ENCODE results near the gene DNER. TPM values are rescaled to one million over a fixed set of nuclear protein-coding genes. Genes with fewer than 3 reads are reported as not detected.
A peak's percentile ranks its signal among the peaks of the same experiment; 100 is the strongest.

DNER gene
- total RNA-seq, 2 donors from 2014 or later = 0.27 to 3.3 TPM

DNA sequence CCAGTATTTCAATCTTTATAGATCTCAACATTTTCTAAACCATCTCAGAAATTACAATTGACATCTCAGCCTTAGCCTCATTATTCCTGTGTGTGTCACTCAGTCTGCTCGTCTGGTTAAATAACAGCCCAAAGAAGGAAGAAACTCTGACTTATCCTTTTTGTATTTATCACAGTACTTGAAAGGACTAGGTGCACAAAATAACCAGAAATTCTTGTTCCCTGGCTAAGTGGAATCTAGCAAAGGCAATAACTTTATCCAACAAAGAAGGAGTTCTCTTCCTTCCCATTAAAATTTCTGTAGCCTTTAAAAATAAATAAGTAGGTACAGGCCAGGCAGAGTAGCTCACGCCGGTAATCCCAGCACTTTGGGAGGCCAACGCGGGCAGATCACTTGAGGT lies 303.4 kb downstream of the DNER start:
- peaks cover 41 to 95% of the 10 kb centered on the region in 2 donors for H3K4me1 ChIP-seq (ENCODE audit: control insufficient read depth in 1 of 2, low read depth in 2 of 2)
- ATAC-seq (ENCODE audit: insufficient number of reproducible peaks, low FRiP score, low read depth) (no peak), DNase-seq (ENCODE audit: low spot score) (no peak)
- H3K9me3 ChIP-seq = no peaks in the 10 kb centered on the region
- peak overlapping the region; percentile 83 to 84 for H3K27ac ChIP-seq
- H3K4me3 ChIP-seq = no peak overlapping the region
- TF ChIP-seq, protein P1, sequence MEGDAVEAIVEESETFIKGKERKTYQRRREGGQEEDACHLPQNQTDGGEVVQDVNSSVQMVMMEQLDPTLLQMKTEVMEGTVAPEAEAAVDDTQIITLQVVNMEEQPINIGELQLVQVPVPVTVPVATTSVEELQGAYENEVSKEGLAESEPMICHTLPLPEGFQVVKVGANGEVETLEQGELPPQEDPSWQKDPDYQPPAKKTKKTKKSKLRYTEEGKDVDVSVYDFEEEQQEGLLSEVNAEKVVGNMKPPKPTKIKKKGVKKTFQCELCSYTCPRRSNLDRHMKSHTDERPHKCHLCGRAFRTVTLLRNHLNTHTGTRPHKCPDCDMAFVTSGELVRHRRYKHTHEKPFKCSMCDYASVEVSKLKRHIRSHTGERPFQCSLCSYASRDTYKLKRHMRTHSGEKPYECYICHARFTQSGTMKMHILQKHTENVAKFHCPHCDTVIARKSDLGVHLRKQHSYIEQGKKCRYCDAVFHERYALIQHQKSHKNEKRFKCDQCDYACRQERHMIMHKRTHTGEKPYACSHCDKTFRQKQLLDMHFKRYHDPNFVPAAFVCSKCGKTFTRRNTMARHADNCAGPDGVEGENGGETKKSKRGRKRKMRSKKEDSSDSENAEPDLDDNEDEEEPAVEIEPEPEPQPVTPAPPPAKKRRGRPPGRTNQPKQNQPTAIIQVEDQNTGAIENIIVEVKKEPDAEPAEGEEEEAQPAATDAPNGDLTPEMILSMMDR (IDR thresholded peaks at IDR 0.05) = no peak
- no peaks in the 10 kb centered on the region for H3K36me3 ChIP-seq
- no peaks in the 10 kb centered on the region for H3K27me3 ChIP-seq (replicated peaks; ENCODE audit: insufficient read depth)

DNA sequence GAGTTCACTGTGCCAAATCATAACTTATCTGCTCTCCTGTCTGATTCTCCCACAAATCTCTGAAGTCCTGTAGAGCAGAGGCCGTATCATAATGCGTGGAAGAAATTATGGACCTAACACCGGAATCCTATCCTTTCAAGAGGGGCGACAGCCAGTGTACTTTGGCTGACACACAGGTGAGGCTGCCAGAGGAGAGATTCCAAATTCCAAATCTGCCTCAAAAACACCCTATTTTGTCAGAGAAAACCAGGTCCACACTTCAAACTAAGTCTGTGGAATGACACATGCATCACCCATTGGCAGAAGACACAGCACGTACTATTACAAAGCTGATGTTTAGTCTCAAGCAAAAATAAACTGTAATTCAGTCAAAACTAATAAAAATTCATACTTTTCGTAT lies 304.1 kb downstream of the DNER start:
- ATAC-seq (ENCODE audit: insufficient number of reproducible peaks, low FRiP score, low read depth) = no peak
- no peak for DNase-seq (ENCODE audit: low spot score)
- Histone ChIP-seq H3K27me3 (replicated peaks; ENCODE audit: insufficient read depth) (no peaks in the 10 kb centered on the region), H3K9me3 (no peaks in the 10 kb centered on the region), H3K4me1 (ENCODE audit: control insufficient read depth in 1 of 2, low read depth in 2 of 2) (peaks cover 37 to 92% of the 10 kb centered on the region in 2 donors), H3K4me3 (peak overlapping the region; percentile 41), H3K36me3 (no peaks in the 10 kb centered on the region), H3K27ac (peak overlapping the region; percentile 83 to 84)
- TF ChIP-seq, protein P1 (IDR thresholded peaks at IDR 0.05) = no peak

DNA sequence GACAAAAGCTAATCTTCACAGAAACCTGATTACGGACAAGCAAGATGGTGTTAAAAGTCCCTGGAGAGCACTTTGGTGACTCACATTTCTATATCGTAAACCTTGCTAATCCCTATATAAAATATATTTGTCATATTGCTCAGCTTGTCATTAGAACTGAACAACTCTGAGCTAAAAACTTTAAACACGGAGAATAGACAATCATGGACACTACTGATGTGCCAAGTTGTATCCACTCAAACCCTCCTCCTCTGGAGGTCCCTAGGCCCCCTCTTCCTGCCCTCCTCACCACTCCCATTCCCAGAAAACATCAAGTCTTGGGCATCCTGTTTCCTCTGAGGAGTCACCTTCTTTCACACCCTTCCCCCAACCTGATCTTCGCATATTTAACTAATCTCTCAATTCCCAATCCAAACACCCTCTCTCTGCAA lies 304.6 kb downstream of the DNER start:
- Histone ChIP-seq H3K27me3 (replicated peaks; ENCODE audit: insufficient read depth) (no peaks in the 10 kb centered on the region), H3K9me3 (no peaks in the 10 kb centered on the region), H3K36me3 (no peaks in the 10 kb centered on the region), H3K4me1 (ENCODE audit: control insufficient read depth in 1 of 2, low read depth in 2 of 2) (peaks cover 37 to 87% of the 10 kb centered on the region in 2 donors), H3K27ac (peak overlapping the region; percentile 83 to 84), H3K4me3 (peak overlapping the region; percentile 41)
- DNase-seq (ENCODE audit: low spot score) = no peak
- no peak for ATAC-seq (ENCODE audit: insufficient number of reproducible peaks, low FRiP score, low read depth)
- TF ChIP-seq, protein P1 (IDR thresholded peaks at IDR 0.05) = no peak

GRCh38 chr2:229408962-229409361 lies 305.4 kb downstream of the DNER start:
- Histone ChIP-seq H3K27ac (peak overlapping the region; percentile 83 to 84), H3K27me3 (replicated peaks; ENCODE audit: insufficient read depth) (no peaks in the 10 kb centered on the region), H3K4me1 (ENCODE audit: control insufficient read depth in 1 of 2, low read depth in 2 of 2) (peaks cover 37 to 80% of the 10 kb centered on the region in 2 donors), H3K4me3 (no peak overlapping the region), H3K36me3 (no peaks in the 10 kb centered on the region), H3K9me3 (no peaks in the 10 kb centered on the region)
- no peak for DNase-seq (ENCODE audit: low spot score)
- ATAC-seq (ENCODE audit: insufficient number of reproducible peaks, low FRiP score, low read depth) = no peak
- TF ChIP-seq, protein P1 (IDR thresholded peaks at IDR 0.05) = no peak

DNA sequence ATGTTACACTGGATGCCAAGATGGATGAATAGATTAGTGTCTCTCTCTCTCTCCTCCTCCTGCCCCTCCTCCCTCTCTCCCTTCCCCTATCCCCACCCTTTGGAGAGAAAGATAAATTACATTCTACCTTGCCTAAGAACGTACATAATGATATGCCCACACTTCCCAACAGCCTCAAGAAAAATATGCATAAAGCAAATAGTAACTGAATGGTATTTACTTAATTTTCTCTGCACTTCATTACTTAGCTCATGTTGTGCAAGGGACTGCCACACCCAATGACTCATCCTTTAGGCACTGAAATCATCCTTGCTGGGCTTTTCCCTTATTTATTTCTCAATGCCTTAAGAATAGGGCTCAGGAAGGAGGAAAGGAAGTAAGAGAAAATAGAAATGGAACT lies 306.0 kb downstream of the DNER start:
- H3K27me3 ChIP-seq (replicated peaks; ENCODE audit: insufficient read depth) = no peaks in the 10 kb centered on the region
- TF ChIP-seq, protein P1 (IDR thresholded peaks at IDR 0.05) = no peak
- DNase-seq (ENCODE audit: low spot score) (peak; percentile 48), ATAC-seq (ENCODE audit: insufficient number of reproducible peaks, low FRiP score, low read depth) (peak; percentile 79)
- H3K4me3 ChIP-seq = no peak overlapping the region
- peak overlapping the region; percentile 83 to 84 for H3K27ac ChIP-seq
- H3K9me3 ChIP-seq = no peaks in the 10 kb centered on the region
- H3K36me3 ChIP-seq = no peaks in the 10 kb centered on the region
- H3K4me1 ChIP-seq (ENCODE audit: control insufficient read depth in 1 of 2, low read depth in 2 of 2) = peaks cover 37 to 76% of the 10 kb centered on the region in 2 donors
